Smooth muscle cell (in vitro differentiated cells): ENCODE data around the gene MOCOS. TPM values are rescaled to one million over a fixed set of nuclear protein-coding genes. Genes with fewer than 3 reads are reported as not detected.

Experiments used
- DNase-seq: peaks from one replicate; lab custom pipeline; 2025; ENCODE audit not compliant: unreplicated experiment; lab: John Stamatoyannopoulos, UW
- H2AFZ ChIP-seq: fragments of 200-600 bp; sonication (generic); 2 replicates; pipeline ENCODE4 v1.6.0; 2016; ENCODE audit warnings: antibody characterized with exemption, low read depth, mild to moderate bottlenecking
- H3F3A ChIP-seq: fragments of 200-600 bp; sonication (generic); 2 replicates; pipeline ENCODE4 v1.6.0; 2017; ENCODE audit warnings: antibody characterized with exemption, low read depth
- H3K27ac ChIP-seq: fragments of 200-600 bp; sonication (generic); 2 replicates; pipeline ENCODE4 v1.5.1; 2016; ENCODE audit warnings: low read depth, mild to moderate bottlenecking
- H3K27me3 ChIP-seq: fragments of 200-600 bp; sonication (generic); 2 replicates; pipeline ENCODE4 v1.6.1; 2016; ENCODE audit warnings: low read depth, mild to moderate bottlenecking
- H3K36me3 ChIP-seq: fragments of 200-600 bp; sonication (generic); 2 replicates; pipeline ENCODE4 v1.5.1; 2016; ENCODE audit warnings: low read depth
- H3K4me1 ChIP-seq: fragments of 200-600 bp; sonication (generic); 2 replicates; pipeline ENCODE4 v1.5.1; 2016; ENCODE audit warnings: low read depth
- H3K4me2 ChIP-seq: fragments of 200-600 bp; sonication (generic); 2 replicates; pipeline ENCODE4 v1.6.0; 2016; ENCODE audit warnings: mild to moderate bottlenecking
- H3K4me3 ChIP-seq: fragments of 200-600 bp; sonication (generic); 2 replicates; pipeline ENCODE4 v1.5.1; 2016; ENCODE audit warnings: mild to moderate bottlenecking
- H3K79me2 ChIP-seq: fragments of 200-600 bp; sonication (generic); 2 replicates; pipeline ENCODE4 v1.6.0; 2016; ENCODE audit warnings: low read depth, mild to moderate bottlenecking
- H3K9ac ChIP-seq: fragments of 200-600 bp; sonication (generic); 2 replicates; pipeline ENCODE4 v1.6.0; 2016; ENCODE audit warnings: low read depth
- H3K9me3 ChIP-seq: fragments of 200-600 bp; sonication (generic); replicated peaks from 2 replicates; pipeline ENCODE4 v1.5.1; 2016; ENCODE audit warnings: low read depth
- H4K20me1 ChIP-seq: fragments of 200-600 bp; sonication (generic); 2 replicates; pipeline ENCODE4 v1.6.0; 2016; ENCODE audit warnings: low read depth
- WGBS: methylation state at CpG from one replicate; pipeline ENCODE4 v1.1.7; 2016; ENCODE audit warnings: low lambda C conversion rate; 5-methylcytosine and 5-hydroxymethylcytosine counted together
- polyA plus RNA-seq: library from polyadenylated mRNA; unstranded; fragments of >200 nt; fragmentation: Nextera tagmentation; extraction: Ambion mirVana; gene quantifications from 2 replicates; pipeline ENCODE4 v1.2.1, GENCODE V29; 2016
- total RNA-seq: library from RNA; depleted of rRNA; stranded (reverse); fragments of >200 nt; gene quantifications from 2 replicates; pipeline ENCODE4 v1.2.3, GENCODE V29; 2014
- TF ChIP-seq, protein P1 (sequence below): fragments of 200-600 bp; sonication (generic); IDR thresholded peaks from 2 replicates; pipeline ENCODE4 v1.5.1; 2017; ENCODE audit warnings: borderline replicate concordance, mild to moderate bottlenecking, antibody characterized with exemption; ENCODE audit not compliant: insufficient read depth, poor library complexity, severe bottlenecking

The MOCOS gene
- total and polyA plus RNA-seq, 2 experiments from 2014 or later: 1.6 to 1.7 TPM

DNA sequence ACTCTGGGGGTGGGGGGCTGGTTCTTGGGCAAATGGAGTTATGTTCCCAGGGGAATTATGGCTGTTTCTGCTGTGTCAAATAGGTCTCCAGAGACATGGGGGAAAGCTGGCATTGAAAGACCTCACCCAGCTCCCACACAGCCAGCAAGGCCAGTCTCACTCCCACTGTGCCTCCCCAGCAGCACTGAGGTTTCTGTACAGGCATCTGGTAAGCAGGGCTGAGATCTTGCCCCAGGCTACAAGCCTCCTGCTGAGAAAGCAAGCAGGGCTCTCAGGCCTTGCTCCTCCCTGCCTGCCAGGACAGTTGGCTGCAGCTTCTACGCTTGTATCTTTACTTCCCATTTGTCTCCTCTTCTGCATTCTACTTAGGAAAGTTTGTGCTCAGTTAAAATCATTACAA, 59.7 kb downstream of the MOCOS start:
- H3K4me3 ChIP-seq: no peak overlapping the region
- no peak overlapping the region for H3K4me2 ChIP-seq
- H3K36me3 ChIP-seq: peaks cover 6% of the 10 kb centered on the region
- H3K79me2 ChIP-seq: no peaks in the 10 kb centered on the region
- H3K9me3 ChIP-seq: no peaks in the 10 kb centered on the region
- no peaks in the 10 kb centered on the region for H3K4me1 ChIP-seq
- no peak overlapping the region for H2AFZ ChIP-seq
- 58% methylated on average over 1 of the region's 1 CpG for WGBS
- no peak for DNase-seq
- H3K27me3 ChIP-seq: no peaks in the 10 kb centered on the region
- no peaks in the 10 kb centered on the region for H3F3A ChIP-seq
- TF ChIP-seq, protein P1, sequence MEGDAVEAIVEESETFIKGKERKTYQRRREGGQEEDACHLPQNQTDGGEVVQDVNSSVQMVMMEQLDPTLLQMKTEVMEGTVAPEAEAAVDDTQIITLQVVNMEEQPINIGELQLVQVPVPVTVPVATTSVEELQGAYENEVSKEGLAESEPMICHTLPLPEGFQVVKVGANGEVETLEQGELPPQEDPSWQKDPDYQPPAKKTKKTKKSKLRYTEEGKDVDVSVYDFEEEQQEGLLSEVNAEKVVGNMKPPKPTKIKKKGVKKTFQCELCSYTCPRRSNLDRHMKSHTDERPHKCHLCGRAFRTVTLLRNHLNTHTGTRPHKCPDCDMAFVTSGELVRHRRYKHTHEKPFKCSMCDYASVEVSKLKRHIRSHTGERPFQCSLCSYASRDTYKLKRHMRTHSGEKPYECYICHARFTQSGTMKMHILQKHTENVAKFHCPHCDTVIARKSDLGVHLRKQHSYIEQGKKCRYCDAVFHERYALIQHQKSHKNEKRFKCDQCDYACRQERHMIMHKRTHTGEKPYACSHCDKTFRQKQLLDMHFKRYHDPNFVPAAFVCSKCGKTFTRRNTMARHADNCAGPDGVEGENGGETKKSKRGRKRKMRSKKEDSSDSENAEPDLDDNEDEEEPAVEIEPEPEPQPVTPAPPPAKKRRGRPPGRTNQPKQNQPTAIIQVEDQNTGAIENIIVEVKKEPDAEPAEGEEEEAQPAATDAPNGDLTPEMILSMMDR: no peak
- no peaks in the 10 kb centered on the region for H4K20me1 ChIP-seq
- H3K9ac ChIP-seq: no peak overlapping the region
- H3K27ac ChIP-seq: no peak overlapping the region

DNA sequence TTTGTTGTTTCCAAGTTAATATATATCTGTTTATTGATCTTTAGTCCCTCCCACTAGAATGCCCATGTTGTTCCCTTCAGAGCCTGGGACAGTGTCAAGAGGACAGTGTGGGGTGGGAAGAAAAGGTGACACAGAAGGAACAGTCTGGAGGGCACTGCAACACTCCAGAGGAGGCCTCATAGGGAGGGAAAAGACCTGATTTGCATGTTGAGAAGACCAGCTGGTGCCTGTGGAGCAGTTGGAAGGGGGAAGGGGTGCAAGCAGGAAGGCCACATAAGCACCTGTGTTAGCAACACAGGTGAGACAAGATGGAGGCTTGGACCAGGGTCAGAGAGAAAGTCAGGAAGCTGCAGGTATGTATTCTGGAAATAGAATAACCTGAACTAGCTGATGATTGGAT, 62.1 kb downstream of the MOCOS start:
- TF ChIP-seq, protein P1: no peak
- H3K79me2 ChIP-seq: no peaks in the 10 kb centered on the region
- no peak overlapping the region for H3K4me3 ChIP-seq
- no peak overlapping the region for H2AFZ ChIP-seq
- H4K20me1 ChIP-seq: no peaks in the 10 kb centered on the region
- no peaks in the 10 kb centered on the region for H3K4me1 ChIP-seq
- H3K27me3 ChIP-seq: no peaks in the 10 kb centered on the region
- H3F3A ChIP-seq: no peaks in the 10 kb centered on the region
- H3K4me2 ChIP-seq: no peak overlapping the region
- H3K27ac ChIP-seq: no peak overlapping the region
- H3K9me3 ChIP-seq: no peaks in the 10 kb centered on the region
- no peak overlapping the region for H3K9ac ChIP-seq
- H3K36me3 ChIP-seq: peaks cover 6% of the 10 kb centered on the region
- no peak for DNase-seq

DNA sequence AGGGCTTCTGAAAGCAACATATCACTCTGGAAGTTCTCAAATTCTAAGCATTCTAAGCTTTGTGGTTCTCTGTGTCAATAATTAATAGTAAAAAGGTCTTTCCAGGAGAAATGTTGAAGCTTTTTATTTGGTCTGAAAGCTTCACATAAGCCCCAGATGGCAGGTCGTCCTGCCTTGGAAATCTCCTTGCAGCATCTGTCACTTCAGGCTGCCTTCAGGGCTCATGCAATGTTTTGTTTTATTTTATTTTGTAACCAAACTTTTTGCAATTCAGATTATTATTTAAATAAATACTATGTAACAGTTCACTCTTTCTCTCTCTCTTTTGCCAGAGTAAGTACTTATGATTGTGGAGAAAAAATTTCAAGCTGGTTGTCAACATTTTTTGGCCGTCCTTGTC, 63.5 kb downstream of the MOCOS start:
- no peak overlapping the region for H3K4me2 ChIP-seq
- no peak overlapping the region for H3K4me3 ChIP-seq
- H3F3A ChIP-seq: no peaks in the 10 kb centered on the region
- H2AFZ ChIP-seq: no peak overlapping the region
- no peaks in the 10 kb centered on the region for H3K4me1 ChIP-seq
- H3K36me3 ChIP-seq: no peaks in the 10 kb centered on the region
- no peaks in the 10 kb centered on the region for H4K20me1 ChIP-seq
- H3K9ac ChIP-seq: no peak overlapping the region
- DNase-seq: no peak
- no peaks in the 10 kb centered on the region for H3K27me3 ChIP-seq
- no peaks in the 10 kb centered on the region for H3K79me2 ChIP-seq
- TF ChIP-seq, protein P1: no peak
- H3K27ac ChIP-seq: no peak overlapping the region
- no peaks in the 10 kb centered on the region for H3K9me3 ChIP-seq
- WGBS: 97% methylated on average over 2 of the region's 2 CpGs

DNA sequence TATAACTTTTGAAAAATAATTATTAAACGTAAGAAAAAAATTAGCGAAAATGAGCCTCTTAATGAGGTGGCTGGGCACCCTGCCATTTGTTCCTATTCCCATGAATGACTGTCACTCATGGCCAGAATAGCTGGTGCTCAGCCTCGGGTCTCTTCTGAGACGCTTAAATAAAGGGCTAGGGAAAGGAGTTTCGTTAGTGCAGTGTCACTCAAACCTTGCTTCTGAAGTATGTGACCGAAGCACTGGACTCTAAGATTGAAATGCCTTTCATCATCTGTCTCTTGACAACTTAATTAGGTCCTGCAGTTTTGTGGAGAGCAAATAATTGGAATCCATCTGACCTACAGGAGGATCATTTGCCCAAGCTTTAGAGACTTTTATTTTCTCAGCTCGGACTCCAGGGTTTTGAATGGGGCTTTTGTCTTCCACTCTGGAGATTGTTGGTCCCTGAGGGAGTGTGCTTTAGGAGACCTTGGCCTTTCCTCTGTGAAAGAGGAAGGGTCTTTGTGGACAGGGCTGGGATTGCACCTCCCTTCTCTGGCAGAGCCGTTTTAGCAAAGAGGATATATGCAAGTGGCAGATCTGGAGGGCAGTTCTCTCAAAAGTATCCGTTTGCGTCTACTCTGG, 67.9 kb downstream of the MOCOS start:
- 86% methylated on average over 10 of the region's 10 CpGs for WGBS

More for the DNA sequence above, 67.9 kb downstream of the MOCOS start:
- Histone ChIP-seq H3K27ac (no peak overlapping the region), H3F3A (no peaks in the 10 kb centered on the region), H3K27me3 (no peaks in the 10 kb centered on the region), H3K4me3 (no peak overlapping the region), H3K4me1 (no peaks in the 10 kb centered on the region), H3K9ac (no peak overlapping the region), H3K79me2 (no peaks in the 10 kb centered on the region), H3K36me3 (no peaks in the 10 kb centered on the region), H4K20me1 (no peaks in the 10 kb centered on the region), H2AFZ (no peak overlapping the region), H3K9me3 (no peaks in the 10 kb centered on the region), H3K4me2 (no peak overlapping the region)
- TF ChIP-seq, protein P1: no peak
- no peak for DNase-seq
